Hepatocyte (in vitro differentiated cells): ENCODE measurements around the gene PKNOX1. TPM values are rescaled to one million over a fixed set of nuclear protein-coding genes. Genes with fewer than 3 reads are reported as not detected.

ENCODE experiments used
- DNase-seq: peaks from one replicate; pipeline ENCODE4 v3.0.0-alpha.2; 2016; ENCODE audit warnings: low spot score
- H2AFZ ChIP-seq: fragments of 200-600 bp; sonication (generic); 2 replicates; pipeline ENCODE4 v1.6.0; 2016; ENCODE audit warnings: antibody characterized with exemption, mild to moderate bottlenecking
- H3K27ac ChIP-seq: fragments of 200-600 bp; sonication (generic); 2 replicates; pipeline ENCODE4 v1.5.1; 2016; ENCODE audit warnings: mild to moderate bottlenecking
- H3K27me3 ChIP-seq: fragments of 200-600 bp; sonication (generic); 2 replicates; pipeline ENCODE4 v1.6.1; 2016
- H3K36me3 ChIP-seq: fragments of 200-600 bp; sonication (generic); replicated peaks from 2 replicates; pipeline ENCODE4 v1.5.1; 2016; ENCODE audit warnings: low read depth; ENCODE audit not compliant: insufficient read depth
- H3K4me1 ChIP-seq: fragments of 200-600 bp; sonication (generic); 2 replicates; pipeline ENCODE4 v1.5.1; 2016; ENCODE audit warnings: mild to moderate bottlenecking, moderate library complexity; ENCODE audit not compliant: insufficient read depth
- H3K4me2 ChIP-seq: fragments of 200-600 bp; sonication (generic); 2 replicates; pipeline ENCODE4 v1.6.0; 2016
- H3K4me3 ChIP-seq: fragments of 200-600 bp; sonication (generic); 2 replicates; pipeline ENCODE4 v1.5.1; 2016; ENCODE audit warnings: mild to moderate bottlenecking
- H3K79me2 ChIP-seq: fragments of 200-600 bp; sonication (generic); 2 replicates; pipeline ENCODE4 v1.6.0; 2017; ENCODE audit warnings: mild to moderate bottlenecking
- H3K9me2 ChIP-seq: fragments of 200-600 bp; sonication (generic); replicated peaks from 2 replicates; pipeline ENCODE4 v1.6.0; 2017; ENCODE audit warnings: mild to moderate bottlenecking; ENCODE audit not compliant: insufficient read depth
- H3K9me3 ChIP-seq: fragments of 200-600 bp; sonication (generic); 2 replicates; pipeline ENCODE4 v1.5.1; 2016; ENCODE audit warnings: low read depth, mild to moderate bottlenecking
- H4K20me1 ChIP-seq: fragments of 200-600 bp; sonication (generic); 2 replicates; pipeline ENCODE4 v1.6.0; 2016; ENCODE audit warnings: mild to moderate bottlenecking; ENCODE audit not compliant: insufficient read depth, poor library complexity, severe bottlenecking
- CTCF ChIP-seq: fragments of 200-600 bp; sonication (generic); IDR thresholded peaks from 2 replicates; pipeline ENCODE4 v1.5.1; 2016; ENCODE audit warnings: antibody characterized with exemption, mild to moderate bottlenecking; ENCODE audit not compliant: poor library complexity
- EZH2 ChIP-seq: fragments of 200-600 bp; sonication (generic); IDR thresholded peaks from 2 replicates; pipeline ENCODE4 v1.6.1; 2016; ENCODE audit warnings: antibody characterized with exemption, mild to moderate bottlenecking, borderline replicate concordance
- EZH2phosphoT487 ChIP-seq: fragments of 200-600 bp; sonication (generic); IDR thresholded peaks from one replicate; pipeline ENCODE4 v1.6.1; 2018; ENCODE audit warnings: antibody characterized with exemption, mild to moderate bottlenecking, low read depth, moderate library complexity; ENCODE audit not compliant: unreplicated experiment, severe bottlenecking
- WGBS: methylation state at CpG from one replicate; pipeline ENCODE4 v1.1.6; 2016; ENCODE audit warnings: low lambda C conversion rate; ENCODE audit errors: missing lambda C conversion rate; 5-methylcytosine and 5-hydroxymethylcytosine counted together
- polyA plus RNA-seq: library from polyadenylated mRNA; unstranded; fragments of >200 nt; fragmentation: Nextera tagmentation; extraction: Ambion mirVana; gene quantifications from 2 replicates; pipeline ENCODE4 v1.2.1, GENCODE V29; 2016
- total RNA-seq: library from RNA; depleted of rRNA; stranded (reverse); fragments of >200 nt; gene quantifications from 2 replicates; pipeline ENCODE4 v1.2.3, GENCODE V29; 2014

The PKNOX1 gene
- total and polyA plus RNA-seq, 2 experiments from 2014 or later, result 11.0 to 13.4 TPM

- Histone ChIP-seq H4K20me1 (no peaks in the 10 kb centered on the region), H3K9me3 (no peaks in the 10 kb centered on the region), H2AFZ (no peak overlapping the region), H3K4me2 (no peak overlapping the region), H3K4me3 (no peak overlapping the region), H3K9me2 (no peaks in the 10 kb centered on the region), H3K27me3 (no peaks in the 10 kb centered on the region), H3K4me1 (no peaks in the 10 kb centered on the region), H3K27ac (no peak overlapping the region), H3K79me2 (no peaks in the 10 kb centered on the region), H3K36me3 (peaks cover 4% of the 10 kb centered on the region)
- TF ChIP-seq EZH2 (no peak), EZH2phosphoT487 (no peak), CTCF (no peak)
- DNase-seq, result no peak
- WGBS, result over 99% methylated on average over 6 of the region's 6 CpGs
Observed at GRCh38 chr21:43012596-43012995, 38.2 kb downstream of the PKNOX1 start.

- TF ChIP-seq EZH2phosphoT487 (no peak), EZH2 (no peak), CTCF (no peak)
- H3K9me3 ChIP-seq, result no peaks in the 10 kb centered on the region
- H3K79me2 ChIP-seq, result no peaks in the 10 kb centered on the region
- no peak overlapping the region for H3K4me2 ChIP-seq
- no peak overlapping the region for H3K27ac ChIP-seq
- H3K4me1 ChIP-seq, result no peaks in the 10 kb centered on the region
- H2AFZ ChIP-seq, result no peak overlapping the region
- 95% methylated on average over 13 of the region's 13 CpGs for WGBS
- H4K20me1 ChIP-seq, result no peaks in the 10 kb centered on the region
- DNase-seq, result no peak
- H3K36me3 ChIP-seq, result peaks cover 4% of the 10 kb centered on the region
- H3K4me3 ChIP-seq, result no peak overlapping the region
- H3K27me3 ChIP-seq, result no peaks in the 10 kb centered on the region
- no peaks in the 10 kb centered on the region for H3K9me2 ChIP-seq
Observed at GRCh38 chr21:43015906-43016540, 41.7 kb downstream of the PKNOX1 start.

- H3K4me1 ChIP-seq, result no peaks in the 10 kb centered on the region
- no peaks in the 10 kb centered on the region for H3K9me2 ChIP-seq
- no peaks in the 10 kb centered on the region for H3K27me3 ChIP-seq
- H4K20me1 ChIP-seq, result no peaks in the 10 kb centered on the region
- no peak overlapping the region for H2AFZ ChIP-seq
- no peak overlapping the region for H3K27ac ChIP-seq
- DNase-seq, result no peak
- no peak overlapping the region for H3K4me2 ChIP-seq
- WGBS, result 84% methylated on average over 13 of the region's 13 CpGs
- H3K4me3 ChIP-seq, result no peak overlapping the region
- TF ChIP-seq EZH2phosphoT487 (no peak), EZH2 (no peak), CTCF (no peak)
- H3K79me2 ChIP-seq, result no peaks in the 10 kb centered on the region
- H3K9me3 ChIP-seq, result no peaks in the 10 kb centered on the region
- H3K36me3 ChIP-seq, result peaks cover 4% of the 10 kb centered on the region
Observed at GRCh38 chr21:43016728-43017127, 42.4 kb downstream of the PKNOX1 start.
